HG02642 (cell line): ENCODE data around the gene RDX.
"Not testable (repeated sequence)": the region's sequence is repeated elsewhere in the genome, so short reads cannot be mapped to it uniquely, and the experiment has no call there.

Source experiments
- ATAC-seq: cut with Tn5 transposase; IDR thresholded peaks from one replicate; pipeline ENCODE4 v1.9.1; 2021; ENCODE audit warnings: mild to moderate bottlenecking; ENCODE audit not compliant: unreplicated experiment, poor library complexity

Gene RDX

DNA sequence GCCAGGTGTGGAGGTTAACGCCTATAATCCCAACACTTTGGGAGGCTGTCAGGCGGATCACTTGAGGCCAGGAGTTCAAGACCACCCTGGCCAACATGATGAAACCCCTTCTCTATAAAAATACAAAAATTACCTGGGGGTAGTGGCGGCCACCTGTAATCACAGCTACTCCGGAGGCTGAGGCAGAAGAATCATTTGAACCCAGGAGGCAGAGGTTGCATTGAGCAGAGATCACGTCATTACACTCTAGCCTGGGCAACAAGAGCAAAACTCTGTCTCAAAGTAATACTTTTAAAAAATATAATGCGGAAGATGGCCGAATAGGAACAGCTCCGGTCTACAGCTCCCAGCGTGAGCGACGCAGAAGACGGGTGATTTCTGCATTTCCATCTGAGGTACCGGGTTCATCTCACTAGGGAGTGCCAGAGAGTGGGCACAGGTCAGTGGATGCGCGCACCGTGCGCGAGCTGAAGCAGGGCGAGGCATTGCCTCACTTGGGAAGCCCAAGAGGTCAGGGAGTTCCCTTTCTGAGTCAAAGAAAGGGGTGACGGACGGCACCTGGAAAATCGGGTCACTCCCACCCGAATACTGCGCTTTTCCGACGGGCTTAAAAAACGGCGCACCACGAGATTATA lies 87.6 kb downstream of the RDX start:
- not testable (repeated sequence) for ATAC-seq

DNA sequence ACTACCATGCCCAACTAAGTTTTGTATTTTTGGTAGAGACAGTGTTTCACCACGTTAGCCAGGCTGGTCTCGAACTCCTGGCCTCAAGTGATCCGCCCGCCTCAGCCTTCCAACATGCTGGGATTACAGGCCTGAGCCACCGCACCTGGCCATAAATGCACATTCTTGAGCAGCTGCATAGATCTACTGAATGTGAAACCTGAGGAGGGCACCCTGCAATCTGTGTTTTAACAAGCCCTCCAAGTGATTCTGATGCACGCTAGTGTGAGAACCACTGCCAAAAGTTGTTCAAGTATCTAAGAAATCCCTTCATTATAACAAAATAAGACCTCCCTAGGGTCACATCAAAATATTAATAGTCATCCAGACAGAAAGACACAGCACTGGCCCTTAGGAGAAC lies 89.3 kb downstream of the RDX start:
- no peak for ATAC-seq

DNA sequence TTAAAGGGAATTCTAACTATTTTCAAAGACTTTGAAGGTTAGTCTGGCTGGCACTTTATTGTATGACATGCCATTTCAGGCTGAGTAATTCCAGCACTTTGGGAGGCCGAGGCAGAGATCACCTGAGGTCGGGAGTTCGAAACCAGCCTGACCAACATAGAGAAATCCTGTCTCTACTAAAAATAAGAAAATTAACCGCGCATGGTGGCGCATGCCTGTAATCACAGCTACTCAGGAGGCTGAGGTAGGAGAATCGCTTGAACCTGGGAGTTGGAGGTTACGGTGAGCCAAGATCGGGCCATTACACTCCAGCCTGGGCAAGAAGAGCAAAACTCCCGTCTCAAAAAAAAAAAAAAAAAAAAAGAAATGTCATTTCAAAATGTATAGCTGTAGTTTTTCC lies 95.6 kb downstream of the RDX start:
- ATAC-seq, result no peak

DNA sequence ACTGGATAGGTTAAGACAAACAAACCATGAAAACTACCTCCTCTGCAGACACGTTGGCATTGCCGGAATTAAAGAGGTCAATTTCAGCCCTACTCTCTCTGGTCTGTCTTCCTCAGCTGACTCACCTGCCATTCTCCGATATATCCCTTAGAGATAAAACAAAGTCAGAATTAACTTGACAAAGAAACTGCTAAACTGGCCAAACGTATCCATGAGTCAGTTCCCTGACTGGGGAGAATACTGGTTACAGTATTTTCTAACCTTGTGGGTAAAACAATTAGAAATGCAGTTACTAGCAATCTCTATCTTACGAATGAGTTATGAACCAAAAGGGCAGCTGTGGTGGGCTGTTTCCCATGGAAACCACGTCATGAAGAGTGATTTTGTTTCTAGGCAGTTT lies 96.2 kb downstream of the RDX start:
- no peak for ATAC-seq

DNA sequence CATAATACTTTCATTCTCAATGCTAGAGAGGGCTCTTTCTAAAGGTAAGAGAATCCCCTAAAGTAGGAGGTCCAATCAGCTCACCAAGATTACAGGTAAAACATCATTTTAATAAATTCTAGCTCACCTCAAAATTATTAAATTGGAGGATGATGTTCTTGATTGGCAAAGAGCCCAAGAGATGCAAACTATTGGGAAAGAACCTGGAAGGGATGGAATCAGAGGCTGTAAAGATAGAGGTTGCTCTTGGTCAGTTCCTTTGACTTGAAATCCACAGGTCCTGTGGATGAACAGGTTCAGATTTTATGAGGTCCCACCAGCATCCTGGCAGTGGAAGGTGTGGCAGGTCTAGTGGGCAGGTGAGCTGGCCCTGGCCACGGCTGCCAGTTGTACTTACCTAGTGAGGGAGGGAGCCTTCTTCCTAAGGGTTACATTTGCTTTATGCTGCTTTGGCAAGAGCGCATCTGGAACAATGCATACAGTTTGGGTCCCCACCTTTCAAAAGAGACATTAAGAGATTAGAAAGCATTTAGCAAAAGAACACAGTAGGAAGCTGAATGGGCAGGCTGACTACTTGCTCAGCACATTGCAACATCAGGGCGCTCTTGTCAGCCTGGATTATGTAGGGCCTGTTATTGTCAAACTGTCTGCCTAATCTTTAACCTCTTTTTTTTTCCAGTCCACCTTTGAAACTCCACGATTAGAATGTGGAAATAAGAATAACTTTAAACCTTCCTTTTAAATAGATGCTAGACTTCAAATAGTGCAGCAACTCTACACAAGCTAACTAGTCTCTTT lies 97.0 kb downstream of the RDX start:
- ATAC-seq, result no peak

DNA sequence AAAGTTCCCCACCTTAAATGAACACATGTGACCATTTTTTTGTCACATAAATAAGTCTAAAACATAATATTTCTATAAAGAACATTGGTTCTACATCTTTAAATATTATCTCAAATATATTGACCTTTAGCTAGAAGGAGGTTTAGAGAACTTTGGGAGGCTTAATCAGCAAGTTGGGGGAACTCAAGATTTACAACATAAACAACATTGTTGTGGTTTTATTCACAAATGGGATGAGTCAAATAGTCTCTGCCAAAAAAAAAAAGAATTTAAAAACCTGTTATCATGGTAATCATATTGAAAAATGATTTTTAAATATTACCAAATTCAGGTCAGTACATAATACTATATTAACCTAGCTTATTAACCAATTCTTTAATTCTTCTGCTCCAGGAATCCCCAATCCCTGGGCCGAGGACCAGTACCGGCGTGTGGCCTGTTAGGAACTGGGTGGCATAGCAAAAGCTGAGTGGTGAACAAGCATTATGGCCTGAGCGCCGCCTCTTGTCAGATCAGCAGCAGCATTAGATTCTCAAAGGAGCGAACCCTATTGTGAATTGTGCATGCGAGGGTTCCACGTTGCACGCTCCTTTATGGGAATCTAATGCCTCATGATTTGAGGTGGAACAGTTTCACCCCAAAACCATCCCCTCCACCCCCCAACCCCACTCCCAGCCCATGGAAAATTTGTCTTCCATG lies 98.2 kb downstream of the RDX start:
- no peak for ATAC-seq

DNA sequence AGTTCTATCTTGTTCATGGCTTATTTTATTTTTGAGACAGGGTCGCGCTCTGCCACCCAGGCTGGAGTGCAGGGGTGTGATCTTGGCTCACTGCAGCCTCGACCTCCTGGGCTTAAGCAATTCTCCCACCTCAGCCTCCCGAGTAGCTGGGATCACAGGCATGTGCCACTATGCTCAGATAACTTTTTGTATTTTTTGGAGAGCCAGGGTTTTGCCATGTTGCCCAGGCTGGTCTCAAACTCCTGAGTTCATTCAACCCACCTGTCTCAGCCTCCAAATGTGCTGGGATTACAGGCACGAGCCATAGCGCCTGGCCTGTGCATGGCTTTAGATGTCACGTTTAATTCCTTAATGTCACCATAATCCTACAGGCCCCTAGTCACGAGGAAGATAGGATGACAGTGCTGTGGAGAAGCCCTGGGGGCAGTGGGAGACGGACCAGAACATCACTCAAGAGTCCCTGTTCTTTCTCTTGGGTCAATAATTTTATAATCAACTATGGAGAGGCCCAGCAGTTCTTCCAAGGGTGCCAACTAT lies 99.5 kb downstream of the RDX start:
- ATAC-seq, result no peak

DNA sequence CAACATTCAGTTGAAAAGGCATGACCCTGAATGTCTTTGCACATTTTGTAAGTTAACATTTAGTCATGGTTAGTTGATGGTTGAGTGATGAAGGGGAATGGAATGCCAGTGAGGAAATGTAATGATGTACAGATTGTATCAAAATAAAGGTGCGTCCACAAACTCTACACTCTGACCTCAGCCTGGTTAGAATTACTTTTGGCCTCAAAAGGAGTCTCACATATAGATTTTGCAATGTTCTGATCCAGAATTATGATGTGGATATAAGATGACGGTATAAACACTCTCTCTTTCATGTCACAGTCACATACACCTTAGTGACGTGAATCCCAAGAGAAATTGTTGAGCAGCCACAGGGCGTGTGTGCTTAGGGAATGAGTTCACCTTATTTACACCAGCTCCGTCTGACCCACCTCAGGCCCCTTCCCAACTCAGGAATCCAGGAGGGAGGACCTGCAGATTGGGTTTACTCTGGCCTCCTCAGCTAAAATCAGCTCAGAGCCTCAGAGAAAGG lies 100.1 kb downstream of the RDX start:
- ATAC-seq, result no peak

DNA sequence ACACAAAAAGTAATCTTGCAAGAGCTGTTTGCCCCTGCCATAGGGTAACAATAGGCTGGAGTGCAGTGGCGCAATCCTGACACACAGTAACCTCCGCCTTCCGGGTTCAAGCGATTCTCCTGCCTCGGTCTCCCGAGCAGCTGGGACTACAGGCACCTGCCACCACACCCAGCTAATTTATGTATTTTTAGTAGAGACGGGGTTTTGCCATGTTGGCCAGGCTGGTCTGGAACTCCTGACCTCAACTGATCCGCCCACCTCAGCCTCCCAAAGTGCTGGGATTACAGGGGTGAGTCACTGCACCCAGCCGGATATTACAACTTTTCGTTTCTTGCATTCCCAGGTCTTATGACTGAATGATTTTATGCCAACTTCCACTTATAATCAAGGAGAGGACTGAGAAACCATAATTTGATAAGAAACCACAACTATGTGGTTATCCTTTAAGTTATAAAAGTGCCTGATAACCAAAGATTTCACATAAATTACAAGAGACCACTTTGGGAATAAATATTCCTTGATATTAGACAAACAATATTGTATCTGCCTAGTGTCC lies 102.1 kb downstream of the RDX start:
- not testable (repeated sequence) for ATAC-seq

DNA sequence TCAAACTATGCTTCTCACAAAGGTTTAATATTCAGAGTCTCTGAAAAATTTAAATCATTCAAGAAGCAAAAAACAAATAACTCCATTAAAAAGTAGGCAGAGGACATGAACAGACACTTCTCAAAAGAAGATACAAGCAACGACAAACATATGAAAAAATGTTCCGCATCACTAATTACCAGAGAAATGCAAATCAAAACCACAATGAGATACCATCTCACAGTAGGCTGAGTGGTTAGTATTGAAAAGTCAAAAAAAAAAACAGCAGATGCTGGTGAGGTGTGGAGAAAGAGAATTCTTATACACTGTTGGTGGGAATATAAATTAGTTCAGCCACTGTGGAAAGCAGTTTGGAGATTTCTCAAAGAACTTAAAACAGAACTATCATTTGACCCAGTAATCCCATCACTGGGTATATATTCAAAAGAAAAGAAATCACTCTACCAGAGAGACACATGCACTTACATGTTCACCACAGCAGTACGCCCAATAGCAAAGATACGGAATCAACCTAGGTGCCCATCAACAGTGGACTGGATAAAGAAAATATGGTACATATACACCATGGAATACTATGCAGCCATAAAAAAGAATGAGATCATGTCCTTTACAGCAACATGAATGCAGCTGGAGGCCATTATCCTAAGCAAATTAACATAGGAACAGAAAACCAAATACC lies 103.7 kb downstream of the RDX start:
- peak; percentile 69 for ATAC-seq

DNA sequence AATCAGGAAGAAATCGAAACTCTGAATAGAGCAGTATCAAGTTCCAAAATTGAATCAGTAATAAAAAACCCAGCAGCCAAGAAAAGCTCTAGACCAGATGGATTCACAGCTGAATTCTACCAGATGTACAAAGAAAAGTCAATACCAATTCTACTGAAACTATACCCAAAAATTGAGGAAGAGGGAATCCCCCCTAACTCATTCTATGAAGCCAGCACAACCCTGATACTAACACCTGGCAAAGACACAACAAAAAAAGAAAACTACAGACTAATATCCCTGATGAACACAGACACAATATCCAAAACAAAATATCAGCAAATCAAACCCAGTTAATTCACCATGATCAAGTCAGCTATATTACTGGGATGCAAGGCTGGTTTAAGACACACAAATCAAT lies 105.5 kb downstream of the RDX start:
- ATAC-seq, result no peak

DNA sequence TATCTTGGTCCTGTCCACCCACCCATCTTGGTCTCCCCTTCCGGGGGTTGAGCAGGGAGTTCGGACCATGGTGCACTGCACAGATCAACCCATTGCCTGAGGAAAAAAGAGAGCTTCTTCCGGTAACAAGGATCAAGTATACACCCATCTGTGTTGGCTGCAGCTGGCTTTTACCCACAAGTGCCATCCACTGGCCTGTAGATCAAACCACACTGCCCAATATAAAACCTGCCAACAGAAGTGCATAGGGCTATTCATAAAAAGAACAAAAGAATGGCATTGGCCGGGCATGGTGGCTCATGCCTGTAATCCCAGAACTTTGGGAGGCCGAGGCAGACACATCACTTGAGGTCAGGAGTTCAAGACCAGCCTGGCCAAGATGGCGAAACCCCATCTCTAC lies 108.7 kb downstream of the RDX start:
- no peak for ATAC-seq

DNA sequence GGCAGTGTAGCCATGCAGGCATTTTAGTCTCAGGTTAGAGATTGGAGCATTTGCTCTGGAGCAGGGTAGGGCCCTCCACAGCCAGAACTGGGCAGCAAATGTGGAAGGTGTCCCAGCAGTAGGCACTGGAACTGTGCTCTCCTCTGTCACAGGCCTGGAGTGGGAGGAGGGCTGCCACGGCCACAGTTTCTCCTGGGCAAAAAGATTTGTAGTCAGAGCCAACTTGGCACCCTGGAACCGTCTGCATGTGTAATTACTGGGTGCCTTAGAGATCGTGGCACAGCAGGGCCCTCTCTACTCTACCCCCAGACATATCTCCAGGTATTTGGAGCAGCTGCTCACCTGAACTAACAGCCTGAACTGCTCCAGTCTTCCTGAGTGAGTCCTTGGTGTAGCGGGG lies 109.5 kb downstream of the RDX start:
- no peak for ATAC-seq

DNA sequence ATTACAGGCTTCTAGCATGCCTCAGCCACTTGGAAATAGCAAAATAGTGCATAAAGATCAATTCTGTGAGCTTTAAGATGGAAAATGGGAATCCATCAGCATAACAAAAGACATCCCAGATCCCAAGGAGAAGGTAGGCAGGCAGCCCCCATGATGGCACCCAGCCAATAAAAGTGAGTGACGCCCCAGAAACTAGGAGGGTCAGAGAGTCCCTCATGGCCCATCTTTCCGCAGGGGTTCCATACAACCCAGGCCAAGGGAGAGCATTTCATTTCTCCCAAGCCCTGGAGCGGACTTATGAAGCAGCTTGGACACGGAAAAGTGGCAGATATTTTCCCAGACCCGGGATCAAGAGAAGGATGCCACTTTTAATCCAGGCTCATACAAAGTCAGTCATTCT lies 110.0 kb downstream of the RDX start:
- ATAC-seq, result no peak

DNA sequence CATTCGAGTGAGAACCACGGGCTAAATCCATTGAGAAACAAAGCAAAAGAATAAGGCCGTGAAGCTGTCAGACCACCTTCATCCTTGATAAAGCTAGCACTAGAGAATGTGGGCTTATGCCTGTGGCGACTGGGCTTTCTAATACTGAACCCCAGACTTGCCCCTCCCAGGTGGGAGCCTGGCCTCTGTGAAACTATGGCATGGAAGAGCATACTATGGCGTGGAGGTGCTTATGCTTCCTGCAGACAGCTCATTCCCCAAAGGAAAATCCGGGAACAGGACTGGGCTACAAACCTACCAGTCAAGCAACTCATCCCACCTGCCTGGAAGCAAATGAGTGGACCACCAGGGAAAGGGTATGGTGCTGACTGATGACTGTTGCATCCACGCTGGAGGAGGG lies 110.8 kb downstream of the RDX start:
- ATAC-seq, result no peak

DNA sequence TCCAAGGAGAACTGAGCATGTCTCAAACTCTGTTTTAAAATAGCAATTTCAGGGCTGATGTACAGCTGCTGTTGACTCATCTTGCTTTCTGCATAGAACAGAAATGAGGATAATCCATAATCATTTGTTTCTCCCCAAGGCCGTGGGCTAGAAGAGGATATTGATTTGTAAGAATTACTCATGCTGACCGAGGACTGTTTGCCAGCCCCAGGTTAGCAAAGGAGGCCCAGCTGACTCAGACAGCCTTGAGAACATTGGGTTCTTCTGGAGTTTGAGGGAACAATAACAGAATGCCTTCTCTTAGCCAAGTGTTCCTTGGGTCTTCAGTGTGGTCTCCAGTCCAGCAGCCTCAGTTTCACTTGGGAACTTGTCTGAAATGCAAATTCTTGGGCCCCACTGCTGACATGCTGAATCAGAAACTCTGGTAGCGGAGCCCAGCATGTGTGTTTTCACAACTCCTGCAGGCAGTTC lies 111.3 kb downstream of the RDX start:
- ATAC-seq, result no peak

DNA sequence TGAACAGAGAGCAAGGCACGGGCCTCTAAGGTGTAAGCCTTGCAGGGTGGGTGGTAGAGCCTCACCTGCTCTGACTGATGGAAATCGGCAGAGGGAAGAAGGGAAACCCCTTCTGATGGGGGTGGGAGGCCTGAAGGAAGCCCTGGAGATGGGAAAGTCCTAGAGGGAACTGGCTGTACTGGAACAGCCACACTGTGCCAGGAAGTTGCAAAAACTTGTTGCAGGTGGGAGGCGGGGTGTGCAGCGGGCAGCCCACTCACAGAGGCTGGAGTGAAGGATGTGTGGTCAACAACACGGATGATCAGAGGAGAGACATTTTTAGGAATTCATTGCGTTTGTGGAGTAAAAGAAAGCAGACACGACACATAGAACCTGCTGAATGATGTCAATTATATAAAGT lies 112.0 kb downstream of the RDX start:
- ATAC-seq, result no peak

DNA sequence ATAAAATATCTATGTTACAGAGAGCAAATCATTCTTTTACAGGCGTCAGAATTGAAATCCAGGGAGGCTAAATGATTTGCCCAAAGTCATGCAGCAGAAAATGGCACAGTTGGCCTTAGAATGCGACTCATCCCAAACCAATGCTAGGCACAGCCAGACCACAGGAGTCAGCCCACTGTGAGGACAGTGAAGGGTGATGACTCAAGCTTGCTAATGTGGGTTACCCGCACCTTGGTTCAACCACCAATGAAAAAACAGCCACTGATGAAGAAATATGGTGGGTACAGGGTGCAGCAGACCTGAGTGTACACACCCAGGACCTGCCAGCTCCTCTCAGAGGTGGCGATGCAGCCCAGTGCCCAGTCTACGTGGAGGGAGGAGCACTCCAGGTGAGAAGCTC lies 113.5 kb downstream of the RDX start:
- no peak for ATAC-seq

DNA sequence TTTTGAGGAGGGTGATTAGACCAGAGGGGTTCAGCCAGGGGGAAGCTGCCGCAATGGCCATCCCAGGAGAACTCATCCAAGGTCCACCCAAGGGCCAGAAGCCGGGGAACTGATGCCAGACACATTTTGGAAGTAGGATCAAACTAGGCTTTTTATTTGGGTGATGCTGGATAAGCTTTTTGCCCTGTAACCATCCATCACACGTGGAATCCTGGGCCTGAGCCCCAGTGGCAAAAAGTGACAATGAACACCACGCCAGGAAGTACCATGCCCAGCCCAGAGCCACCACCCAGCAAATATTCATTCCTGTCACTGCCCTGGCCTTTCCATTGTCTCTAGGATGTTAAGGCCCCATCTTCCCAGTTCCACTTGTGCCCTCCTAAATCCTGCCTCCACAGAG lies 117.3 kb downstream of the RDX start:
- no peak for ATAC-seq

DNA sequence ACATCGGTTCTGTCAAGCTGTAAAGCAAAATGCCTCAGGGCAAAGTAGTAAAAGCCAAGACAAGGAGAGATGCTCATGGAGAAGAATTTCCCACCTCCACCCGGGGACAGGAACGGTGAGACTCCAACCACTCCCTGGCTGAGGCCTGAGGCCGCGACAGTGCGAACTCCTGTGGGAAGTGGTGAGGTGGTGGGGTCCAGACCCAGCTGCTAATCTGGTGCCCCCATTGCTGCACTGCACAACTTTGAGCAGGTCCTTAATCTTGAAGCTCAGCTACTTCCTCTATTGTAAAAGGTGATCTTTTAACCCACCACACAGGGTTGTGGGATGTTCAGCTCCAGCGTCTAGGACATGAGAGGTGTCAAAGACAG lies 119.3 kb downstream of the RDX start:
- ATAC-seq, result no peak
